ENCODE results near the gene RETN. TPM values are rescaled to one million over a fixed set of nuclear protein-coding genes. Genes with fewer than 3 reads are reported as not detected.

The RETN gene
- total RNA-seq, 4 donors from 2014 or later: not detected

DNA sequence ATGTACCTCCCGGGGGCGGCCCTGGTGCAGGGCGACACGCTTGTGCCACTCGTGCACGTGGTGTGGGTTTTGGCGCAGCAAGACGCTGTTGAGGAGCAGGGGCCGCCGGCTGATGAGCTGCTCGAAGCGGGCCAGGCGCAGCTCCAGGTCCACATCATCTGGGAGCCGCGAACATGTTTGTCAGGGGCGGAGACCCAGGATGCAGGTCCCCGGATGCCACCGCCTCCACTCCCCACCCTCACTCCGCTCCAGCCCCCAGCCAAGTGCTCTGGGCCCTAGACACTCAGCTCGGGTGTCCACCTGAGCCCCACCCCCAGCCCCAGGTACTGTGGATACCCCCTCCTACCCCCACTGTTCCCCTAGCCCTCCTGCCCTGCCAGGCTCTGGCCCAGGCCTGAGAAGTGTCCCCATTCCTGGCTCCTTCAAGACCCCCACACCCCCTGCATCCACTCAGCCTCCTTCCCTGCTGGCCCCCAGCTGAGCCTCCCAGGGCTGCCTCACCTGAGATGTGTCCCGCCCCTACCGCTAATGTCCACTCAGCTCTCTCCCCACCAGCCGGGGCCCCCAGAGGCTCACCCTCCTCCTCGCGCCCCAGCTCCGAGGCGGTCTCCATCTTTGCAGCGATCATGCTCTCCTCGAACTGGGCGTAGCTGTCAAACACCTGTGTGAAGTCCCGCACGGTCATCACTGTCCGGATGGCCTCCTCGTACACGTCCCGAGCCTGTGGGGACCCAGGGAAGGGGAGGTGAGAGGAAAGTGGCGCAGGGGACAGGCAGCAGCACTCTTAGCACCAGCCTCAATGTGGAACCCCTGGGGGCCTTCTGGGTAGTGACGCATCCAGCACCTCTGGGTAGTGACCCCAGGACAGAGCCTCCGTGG is 44.9 kb upstream of the RETN start:
- H3K4me1 ChIP-seq: peaks cover 0 to 30% (median 12%) of the 10 kb centered on the region in 3 donors
- no peak for ATAC-seq
- H3K27me3 ChIP-seq: no peaks in the 10 kb centered on the region
- H3K4me3 ChIP-seq: no peak overlapping the region
- 100% methylated on average over 2 of the region's 39 CpGs; no CpG with 5 or more reads in 1 of the 2 donors for WGBS, 2 donors (ENCODE audit: low coverage in 1 of 2)
- H3K27ac ChIP-seq: no peak overlapping the region
- no peaks in the 10 kb centered on the region for H3K9me3 ChIP-seq
- TF ChIP-seq, protein P1, sequence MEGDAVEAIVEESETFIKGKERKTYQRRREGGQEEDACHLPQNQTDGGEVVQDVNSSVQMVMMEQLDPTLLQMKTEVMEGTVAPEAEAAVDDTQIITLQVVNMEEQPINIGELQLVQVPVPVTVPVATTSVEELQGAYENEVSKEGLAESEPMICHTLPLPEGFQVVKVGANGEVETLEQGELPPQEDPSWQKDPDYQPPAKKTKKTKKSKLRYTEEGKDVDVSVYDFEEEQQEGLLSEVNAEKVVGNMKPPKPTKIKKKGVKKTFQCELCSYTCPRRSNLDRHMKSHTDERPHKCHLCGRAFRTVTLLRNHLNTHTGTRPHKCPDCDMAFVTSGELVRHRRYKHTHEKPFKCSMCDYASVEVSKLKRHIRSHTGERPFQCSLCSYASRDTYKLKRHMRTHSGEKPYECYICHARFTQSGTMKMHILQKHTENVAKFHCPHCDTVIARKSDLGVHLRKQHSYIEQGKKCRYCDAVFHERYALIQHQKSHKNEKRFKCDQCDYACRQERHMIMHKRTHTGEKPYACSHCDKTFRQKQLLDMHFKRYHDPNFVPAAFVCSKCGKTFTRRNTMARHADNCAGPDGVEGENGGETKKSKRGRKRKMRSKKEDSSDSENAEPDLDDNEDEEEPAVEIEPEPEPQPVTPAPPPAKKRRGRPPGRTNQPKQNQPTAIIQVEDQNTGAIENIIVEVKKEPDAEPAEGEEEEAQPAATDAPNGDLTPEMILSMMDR (IDR thresholded peaks at IDR 0.05): no peak
- no peak for TF ChIP-seq POLR2A (IDR thresholded peaks at IDR 0.05)
- H3K36me3 ChIP-seq: peaks cover 0 to 88% of the 10 kb centered on the region in 2 donors

DNA sequence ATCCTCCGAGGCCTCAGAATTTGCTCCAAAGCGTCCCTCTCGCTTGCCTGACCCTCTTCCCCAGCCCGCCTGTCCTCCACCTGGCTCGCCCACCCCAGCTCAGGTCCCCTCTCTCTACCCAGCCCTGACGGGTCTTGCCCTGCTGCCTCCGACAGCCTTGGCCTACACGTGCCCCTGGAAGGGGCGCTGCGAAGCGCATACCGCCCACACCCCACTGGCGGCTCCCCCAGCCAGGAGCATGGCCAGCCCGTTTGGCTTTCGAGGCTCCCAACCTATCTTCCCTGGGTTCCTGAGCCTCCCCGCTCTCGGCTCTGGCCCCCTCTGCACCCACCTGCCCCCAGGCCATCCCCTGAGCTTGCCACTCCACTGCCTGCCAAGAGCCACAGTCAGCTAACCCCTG is 44.0 kb upstream of the RETN start:
- TF ChIP-seq, protein P1 (IDR thresholded peaks at IDR 0.05): no peak
- no peak for TF ChIP-seq POLR2AphosphoS5 (IDR thresholded peaks at IDR 0.05)
- no peak for TF ChIP-seq POLR2A (IDR thresholded peaks at IDR 0.05)
- TF ChIP-seq EP300 (IDR thresholded peaks at IDR 0.05): no peak
- no peaks in the 10 kb centered on the region for H3K27me3 ChIP-seq
- peaks cover 0 to 30% (median 12%) of the 10 kb centered on the region in 3 donors for H3K4me1 ChIP-seq
- no peaks in the 10 kb centered on the region for H3K9me3 ChIP-seq
- H3K36me3 ChIP-seq: peaks cover 0 to 80% of the 10 kb centered on the region in 2 donors
- 81 to 92% methylated on average over 3 to 13 of the region's 17 CpGs for WGBS, 2 donors (ENCODE audit: low coverage in 1 of 2)
- no peak for ATAC-seq
- H3K4me3 ChIP-seq: no peak overlapping the region
- H3K27ac ChIP-seq: no peak overlapping the region

DNA sequence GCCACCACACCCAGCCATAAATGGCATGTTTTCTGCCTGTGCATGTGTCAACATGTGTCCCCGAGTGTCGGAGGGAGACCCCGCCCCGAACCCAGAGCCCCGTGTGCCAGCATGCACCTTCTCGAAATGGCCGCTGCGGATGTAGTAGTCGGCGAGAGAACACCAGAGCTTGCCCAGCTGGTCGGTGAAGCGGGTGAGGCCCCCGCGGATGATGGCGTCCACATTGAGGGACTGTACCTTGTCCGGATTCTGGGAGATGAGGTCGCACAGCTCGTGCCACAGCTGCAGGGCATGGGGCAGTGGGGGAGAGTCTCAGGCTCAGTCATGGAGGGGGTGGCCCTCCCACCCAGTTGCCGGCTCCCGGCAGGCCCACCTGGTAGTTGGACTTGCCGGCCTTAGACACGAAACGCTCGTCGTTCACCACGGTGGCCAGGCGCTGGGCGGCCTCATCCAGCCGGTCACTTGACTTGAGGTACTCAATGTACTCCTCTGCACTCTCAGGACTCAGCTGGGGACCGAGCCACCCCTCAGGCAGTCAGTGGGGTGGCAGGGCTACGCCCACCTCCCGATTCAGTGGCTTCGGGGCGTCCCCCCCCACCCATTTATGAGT is 43.0 kb upstream of the RETN start:
- H3K4me1 ChIP-seq: peaks cover 0 to 40% (median 22%) of the 10 kb centered on the region in 3 donors
- 95% methylated on average over 4 of the region's 34 CpGs; no CpG with 5 or more reads in 1 of the 2 donors for WGBS, 2 donors (ENCODE audit: low coverage in 1 of 2)

DNA sequence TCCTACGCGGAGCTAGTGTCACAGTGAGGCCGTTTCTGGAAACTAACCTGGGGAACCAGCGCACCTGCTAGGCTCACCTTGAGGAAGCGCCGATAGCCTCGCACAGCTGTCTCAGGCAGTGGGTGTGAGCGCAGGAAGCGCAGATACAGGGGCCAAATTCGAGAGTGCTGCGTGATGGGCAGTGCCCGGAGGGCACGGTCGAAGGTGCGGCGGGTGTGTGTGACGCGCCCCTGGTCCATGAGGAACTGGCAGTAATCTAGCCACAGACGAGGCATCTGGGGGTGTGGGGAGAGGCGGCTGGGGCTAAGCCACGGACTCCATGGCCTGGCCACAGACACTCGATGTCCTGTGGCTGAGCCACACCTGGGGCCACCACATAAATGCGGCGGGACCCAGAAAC is 41.7 kb upstream of the RETN start:
- no peak overlapping the region for H3K4me3 ChIP-seq
- peaks cover 0 to 61% of the 10 kb centered on the region in 2 donors for H3K36me3 ChIP-seq
- no peaks in the 10 kb centered on the region for H3K27me3 ChIP-seq
- WGBS, 2 donors (ENCODE audit: low coverage in 1 of 2): no CpG with 5 or more reads among the region's 24 CpGs
- H3K27ac ChIP-seq: no peak overlapping the region
- no peaks in the 10 kb centered on the region for H3K9me3 ChIP-seq
- H3K4me1 ChIP-seq: peaks cover 0 to 50% (median 26%) of the 10 kb centered on the region in 3 donors
- no peak for ATAC-seq
- TF ChIP-seq POLR2A (IDR thresholded peaks at IDR 0.05): no peak
- no peak for TF ChIP-seq EP300 (IDR thresholded peaks at IDR 0.05)
- TF ChIP-seq, protein P1 (IDR thresholded peaks at IDR 0.05): no peak
- TF ChIP-seq POLR2AphosphoS5 (IDR thresholded peaks at IDR 0.05): no peak

More for the DNA sequence above, 43.0 kb upstream of the RETN start:
- no peak for ATAC-seq
- Histone ChIP-seq H3K9me3 (no peaks in the 10 kb centered on the region), H3K27me3 (no peaks in the 10 kb centered on the region), H3K27ac (no peak overlapping the region), H3K36me3 (peaks cover 0 to 69% of the 10 kb centered on the region in 2 donors), H3K4me3 (no peak overlapping the region)
- TF ChIP-seq, protein P1 (IDR thresholded peaks at IDR 0.05): no peak
- TF ChIP-seq POLR2AphosphoS5 (IDR thresholded peaks at IDR 0.05) (no peak), EP300 (IDR thresholded peaks at IDR 0.05) (no peak), POLR2A (IDR thresholded peaks at IDR 0.05) (no peak)

Data from gastroesophageal sphincter (tissue), 4 donors.